ENCODE results near the gene METTL27.
"Not testable (repeated sequence)": the region's sequence is repeated elsewhere in the genome, so short reads cannot be mapped to it uniquely, and the experiment has no call there.

Gene METTL27

GRCh38 chr7:73842067-73842976, at the start of gene METTL27:
Gene METTL27 (minus strand): TSS chr7:73842516. CDS start chr7:73842140, 376 bp downstream.
- DNase-seq, result peak; percentile 98
- in situ Hi-C loops (cut with HindIII; ENCODE audit: low pct_ligation_motif_present, low pct_unique_long_range_greater_than_20kb, low sequenced_read_pairs), result no loop called here

- peak; percentile 28 for DNase-seq
- in situ Hi-C loops (cut with HindIII; ENCODE audit: low pct_ligation_motif_present, low pct_unique_long_range_greater_than_20kb, low sequenced_read_pairs), result no loop called here
Measured at GRCh38 chr7:73891178-73891885, 49.0 kb upstream of the METTL27 start.

DNA sequence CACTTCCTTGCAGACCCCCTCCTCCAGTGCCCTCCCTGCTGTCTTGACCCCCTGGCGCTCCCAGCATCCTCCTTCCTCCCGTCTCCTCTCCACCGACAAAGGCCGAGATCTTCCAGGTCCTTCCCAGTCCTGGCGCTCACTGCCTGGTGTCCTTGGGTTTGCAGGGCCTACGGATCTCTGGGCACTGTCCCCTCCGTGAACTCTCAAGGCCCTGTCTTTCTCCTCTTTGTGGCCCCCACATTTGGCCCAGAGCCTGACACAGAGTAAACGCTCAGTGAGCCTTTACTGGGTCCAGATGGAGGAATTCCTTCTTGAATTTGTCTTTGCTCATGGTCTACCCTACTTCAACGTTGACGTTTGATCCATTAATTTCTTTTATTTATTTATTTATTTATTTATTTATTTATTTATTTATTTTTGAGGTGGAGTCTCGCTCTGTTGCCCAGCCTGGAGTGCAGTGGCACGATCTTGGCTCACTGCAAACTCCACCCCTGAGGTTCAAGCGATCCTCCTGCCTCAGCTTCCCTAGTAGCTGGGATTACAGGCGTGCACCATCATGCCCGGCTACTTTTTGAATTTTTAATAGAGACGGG, 48.3 kb upstream of the METTL27 start:
- in situ Hi-C loops (cut with HindIII; ENCODE audit: low pct_ligation_motif_present, low pct_unique_long_range_greater_than_20kb, low sequenced_read_pairs), result no loop called here
- DNase-seq, result no peak

- DNase-seq, result no peak
- in situ Hi-C loops (cut with HindIII; ENCODE audit: low pct_ligation_motif_present, low pct_unique_long_range_greater_than_20kb, low sequenced_read_pairs), result no loop called here
Measured at GRCh38 chr7:73888959-73889358, 46.6 kb upstream of the METTL27 start.

DNA sequence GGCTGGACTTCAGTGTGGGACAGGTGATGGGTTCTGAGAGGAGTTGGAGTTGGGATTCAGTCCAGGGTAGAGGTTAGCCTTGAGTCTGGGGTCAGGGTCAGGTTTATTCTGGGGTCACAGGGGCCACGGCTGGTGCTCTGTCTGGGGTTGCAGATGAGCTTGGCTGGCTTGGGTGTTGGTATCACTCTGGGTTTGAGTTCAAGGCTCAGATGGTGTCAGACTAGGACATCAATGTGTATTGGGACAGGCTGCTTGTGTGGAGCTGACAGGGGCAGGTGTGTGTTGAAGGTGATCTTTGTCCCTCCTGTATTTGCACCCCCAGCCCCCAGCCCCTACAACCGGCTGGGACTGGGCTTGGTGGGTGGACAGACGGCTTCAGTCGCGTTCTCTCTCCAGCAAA, 45.4 kb upstream of the METTL27 start:
- no peak for DNase-seq
- in situ Hi-C loops (cut with HindIII; ENCODE audit: low pct_ligation_motif_present, low pct_unique_long_range_greater_than_20kb, low sequenced_read_pairs), result no loop called here

DNA sequence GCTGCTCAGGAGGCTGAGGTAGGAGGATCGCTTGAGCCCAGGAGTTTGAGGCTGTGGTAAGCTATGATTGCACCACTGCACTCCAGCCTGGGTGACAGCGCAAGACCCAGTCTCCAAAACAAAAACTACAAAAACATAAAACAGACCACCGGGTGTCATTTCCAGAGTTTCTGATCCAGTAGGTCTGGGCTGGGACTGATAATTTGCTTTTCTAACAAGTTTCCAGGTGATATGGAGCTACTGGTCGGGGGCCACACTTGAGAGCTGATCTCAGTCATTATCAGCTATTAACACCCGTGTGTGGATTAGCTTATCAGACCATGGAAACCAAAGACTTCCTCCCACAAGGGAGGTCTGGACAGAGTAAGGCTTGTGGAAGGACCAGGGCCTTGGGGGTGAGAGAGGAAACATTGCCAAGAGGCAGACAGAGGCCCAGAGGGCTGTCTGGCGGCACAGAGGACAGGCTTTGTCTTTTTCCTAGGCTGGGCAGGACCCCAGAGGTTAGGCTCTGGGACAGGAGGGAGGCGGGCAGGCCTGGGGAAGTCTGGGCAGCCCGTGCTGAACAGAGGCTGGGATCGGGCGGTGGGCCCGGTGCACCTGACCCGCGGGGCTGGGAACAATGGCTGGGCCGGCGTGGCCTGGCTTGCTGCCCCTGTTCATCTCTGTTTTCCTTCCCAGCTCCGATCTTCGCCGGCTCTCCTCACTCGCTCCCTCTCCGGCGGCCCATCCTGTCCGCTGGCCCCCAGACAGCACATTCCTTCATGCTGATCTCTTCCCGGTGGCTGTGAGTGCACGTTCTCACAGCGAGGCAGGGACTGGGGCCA, 43.9 kb upstream of the METTL27 start:
- in situ Hi-C loops (cut with HindIII; ENCODE audit: low pct_ligation_motif_present, low pct_unique_long_range_greater_than_20kb, low sequenced_read_pairs), result no loop called here
- DNase-seq, result no peak

- DNase-seq, result no peak
- in situ Hi-C loops (cut with HindIII; ENCODE audit: low pct_ligation_motif_present, low pct_unique_long_range_greater_than_20kb, low sequenced_read_pairs), result no loop called here
Measured at GRCh38 chr7:73885433-73885974, 43.2 kb upstream of the METTL27 start.

DNA sequence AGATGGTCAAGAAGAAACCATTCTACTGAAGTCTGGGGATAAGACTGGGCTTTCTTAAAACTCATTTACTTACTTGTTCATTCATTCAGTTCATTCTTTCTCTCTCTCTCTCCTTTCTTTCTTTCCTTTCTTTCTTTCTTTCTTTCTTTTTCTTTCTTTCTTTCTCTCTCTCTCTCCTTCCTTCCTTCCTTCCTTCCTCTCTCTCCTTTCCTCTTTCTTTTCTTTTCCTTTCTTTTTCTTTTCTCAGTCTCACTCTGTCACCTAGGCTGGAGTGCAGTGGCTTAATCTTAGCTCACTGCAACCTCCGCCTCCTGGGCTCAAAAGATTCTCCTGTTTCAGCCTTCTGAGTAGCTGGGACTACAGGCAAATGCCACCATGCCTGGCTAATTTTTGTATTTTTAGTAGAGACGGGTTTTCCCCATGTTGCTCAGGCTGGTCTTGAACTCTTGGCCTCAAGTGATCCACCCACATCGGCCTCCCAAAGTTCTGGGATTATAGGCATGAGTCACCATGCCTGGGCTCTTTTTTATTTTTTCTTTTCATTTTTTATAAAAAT, 42.6 kb upstream of the METTL27 start:
- DNase-seq; in situ Hi-C loops (cut with HindIII; ENCODE audit: low pct_ligation_motif_present, low pct_unique_long_range_greater_than_20kb, low sequenced_read_pairs): not testable (repeated sequence)

- in situ Hi-C loops (cut with HindIII; ENCODE audit: low pct_ligation_motif_present, low pct_unique_long_range_greater_than_20kb, low sequenced_read_pairs), result no loop called here
- DNase-seq, result no peak
Measured at GRCh38 chr7:73882047-73882402, 39.7 kb upstream of the METTL27 start.

DNA sequence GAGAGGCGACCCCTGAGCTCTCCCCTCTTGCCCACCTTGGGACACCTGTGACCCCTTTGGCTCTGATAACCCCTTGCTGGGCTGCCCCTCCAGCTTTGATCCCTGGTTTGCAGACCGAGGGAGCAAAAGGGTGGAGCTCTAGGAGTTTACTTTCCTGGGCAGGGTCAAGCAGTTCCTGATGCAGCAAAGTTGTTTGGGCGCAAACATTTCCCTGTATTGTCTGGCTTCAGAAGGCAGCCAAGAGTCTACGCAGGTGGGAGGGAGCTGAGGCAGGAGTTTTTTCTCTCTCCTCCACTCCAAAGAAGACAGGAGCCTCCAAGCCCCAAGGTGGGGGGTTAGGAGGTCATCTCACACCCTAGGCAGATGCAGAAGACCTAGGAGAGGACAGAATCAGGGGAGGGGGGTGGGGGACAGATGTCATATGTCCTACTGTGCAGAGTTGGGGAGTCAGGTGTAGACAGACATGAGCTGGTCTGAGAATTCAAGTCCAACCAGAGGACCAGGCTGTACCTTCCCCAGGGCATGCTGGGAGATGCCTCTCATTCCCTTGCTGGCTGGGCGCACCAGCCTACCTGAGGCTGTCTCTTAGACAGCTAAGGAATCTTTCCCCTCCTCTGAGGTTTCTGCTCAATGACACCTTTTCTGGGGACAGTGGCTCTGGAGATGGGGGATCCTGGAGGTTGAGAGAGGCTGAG, 39.2 kb upstream of the METTL27 start:
- in situ Hi-C loops (cut with HindIII; ENCODE audit: low pct_ligation_motif_present, low pct_unique_long_range_greater_than_20kb, low sequenced_read_pairs), result no loop called here
- no peak for DNase-seq

GRCh38 chr7:73880755-73881328, 38.5 kb upstream of the METTL27 start:
- DNase-seq, result no peak
- in situ Hi-C loops (cut with HindIII; ENCODE audit: low pct_ligation_motif_present, low pct_unique_long_range_greater_than_20kb, low sequenced_read_pairs), result no loop called here

- no peak for DNase-seq
- in situ Hi-C loops (cut with HindIII; ENCODE audit: low pct_ligation_motif_present, low pct_unique_long_range_greater_than_20kb, low sequenced_read_pairs), result no loop called here
Measured at GRCh38 chr7:73879977-73880681, 37.8 kb upstream of the METTL27 start.

- no peak for DNase-seq
- in situ Hi-C loops (cut with HindIII; ENCODE audit: low pct_ligation_motif_present, low pct_unique_long_range_greater_than_20kb, low sequenced_read_pairs), result no loop called here
Measured at GRCh38 chr7:73876973-73877372, 34.7 kb upstream of the METTL27 start.

GRCh38 chr7:73876361-73876760, 34.0 kb upstream of the METTL27 start:
- no peak for DNase-seq
- in situ Hi-C loops (cut with HindIII; ENCODE audit: low pct_ligation_motif_present, low pct_unique_long_range_greater_than_20kb, low sequenced_read_pairs), result no loop called here

GRCh38 chr7:73872056-73872908, 30.0 kb upstream of the METTL27 start:
- no peak for DNase-seq
- in situ Hi-C loops (cut with HindIII; ENCODE audit: low pct_ligation_motif_present, low pct_unique_long_range_greater_than_20kb, low sequenced_read_pairs), result loop anchor here (25.0 kb wide), 1 partner anchor 140 kb away; no protein-coding TSS in a partner anchor
